ENCODE measurements around the gene KCNK3.

KCNK3 gene

GRCh38 chr2:26687801-26688200, 4.7 kb upstream of the KCNK3 start:
- DNase-seq: no peak

- no peak for DNase-seq
These were observed 1.4 kb upstream of the KCNK3 start for GRCh38 chr2:26691161-26691560.

- DNase-seq: no peak
These were observed 642 bp upstream of the KCNK3 start for GRCh38 chr2:26691881-26692278.

- peak in 3 of 56 donors; percentile 15 to 37 (median 27) for DNase-seq
These were observed 651 bp downstream of the KCNK3 start for GRCh38 chr2:26692897-26693849.

GRCh38 chr2:26694001-26694400, 1.5 kb downstream of the KCNK3 start:
- no peak for DNase-seq

- DNase-seq: peak in 20 of 56 donors; percentile 6 to 74 (median 28)
These were observed 3.9 kb downstream of the KCNK3 start for GRCh38 chr2:26696351-26696816.

GRCh38 chr2:26697425-26697824, 4.9 kb downstream of the KCNK3 start:
- no peak for DNase-seq

- no peak for DNase-seq
These were observed 6.8 kb downstream of the KCNK3 start for GRCh38 chr2:26699295-26699694.

- DNase-seq: no peak
These were observed 7.6 kb downstream of the KCNK3 start for GRCh38 chr2:26700078-26700477.

GRCh38 chr2:26701596-26701995, 9.1 kb downstream of the KCNK3 start:
- DNase-seq: no peak

GRCh38 chr2:26702025-26702424, 9.5 kb downstream of the KCNK3 start:
- DNase-seq: no peak

- no peak for DNase-seq
These were observed 12.0 kb downstream of the KCNK3 start for GRCh38 chr2:26704441-26704977.

- DNase-seq: no peak
These were observed 12.6 kb downstream of the KCNK3 start for GRCh38 chr2:26705126-26705525.

GRCh38 chr2:26706093-26706492, 13.6 kb downstream of the KCNK3 start:
- no peak for DNase-seq

- DNase-seq: no peak
These were observed 14.3 kb downstream of the KCNK3 start for GRCh38 chr2:26706616-26707473.

GRCh38 chr2:26707747-26708146, 15.2 kb downstream of the KCNK3 start:
- DNase-seq: no peak

GRCh38 chr2:26708457-26708856, 15.9 kb downstream of the KCNK3 start:
- DNase-seq: no peak

GRCh38 chr2:26709323-26710110, 17.0 kb downstream of the KCNK3 start:
- DNase-seq: no peak

- DNase-seq: no peak
These were observed 17.6 kb downstream of the KCNK3 start for GRCh38 chr2:26710145-26710544.

- no peak for DNase-seq
These were observed 18.4 kb downstream of the KCNK3 start for GRCh38 chr2:26710743-26711456.

Measured in nucleus accumbens (tissue), 56 donors.